ENCODE measurements around the gene CDH5. TPM values are rescaled to one million over a fixed set of nuclear protein-coding genes. Genes with fewer than 3 reads are reported as not detected.

CDH5 gene
- total and polyA plus RNA-seq, 2 of the 13 experiments (the other 11 are each of a cell fraction or from before 2014, with no cell fraction given) = 0.71 to 1.1 TPM

- H3K27me3 ChIP-seq (ENCODE audit: control insufficient read depth in 1 of 2, insufficient read depth in 2 of 2, low read length in 2 of 2) = 0 out of 5 replicates have a peak, but pooled peaks cover 0 to 3% of the 10 kb centered on the region in 2 experiments
- ChIA-PET CTCF (ENCODE audit: low intra/inter-chr PET ratio, low total read pairs) (no interaction called here), POLR2A (no interaction called here)
- no peak overlapping the region for H3K4me3 ChIP-seq (replicated peaks in 1 of 3; ENCODE audit: insufficient read depth in 1 of 3, low read depth in 2 of 3, low read length in 3 of 3)
- BruUV-seq (replicated peaks) = no TSS peak
- FAIRE-seq = no peak
- no peaks in the 10 kb centered on the region for H4K20me1 ChIP-seq (ENCODE audit: insufficient read depth, low read length)
- H3K4me2 ChIP-seq (ENCODE audit: low read depth, low read length) = no peak overlapping the region
- intact Hi-C loops (cut with micrococcal nuclease; ENCODE audit: unreplicated experiment) (no loop called here), in situ Hi-C loops (cut with HindIII; ENCODE audit: extremely low pct_ligation_motif_present, low pct_unique_long_range_greater_than_20kb) (no loop called here)
- TF ChIP-seq MAFF (IDR thresholded peaks at IDR 0.05; ENCODE audit: low read depth, low read length) (no peak), CTCF (CRISPR knock-in tag; IDR thresholded peaks at IDR 0.05) (0 out of 2 replicates have a peak, but pooled peaks have one; percentile 11)
- H3K27ac ChIP-seq (ENCODE audit: extremely low read length, insufficient read depth, low read length) = no peak overlapping the region
- no peak overlapping the region for H2AFZ ChIP-seq (ENCODE audit: low read length)
- H3K9ac ChIP-seq (ENCODE audit: insufficient read depth, low read depth, low read length) = no peak overlapping the region
- 61% methylated on average over 13 of the region's 13 CpGs for WGBS (ENCODE audit: low lambda C conversion rate)
- no peaks in the 10 kb centered on the region for H3K9me3 ChIP-seq (ENCODE audit: low read length)
- no peaks in the 10 kb centered on the region for H3K79me2 ChIP-seq (ENCODE audit: insufficient read depth, low read length)
- peaks cover 41% of the 10 kb centered on the region for H3K4me1 ChIP-seq (ENCODE audit: insufficient read depth, low read length)
- no peaks in the 10 kb centered on the region for H3K36me3 ChIP-seq (replicated peaks in 1 of 2; ENCODE audit: control insufficient read depth in 1 of 2, insufficient read depth in 2 of 2, low read length in 2 of 2)
- ATAC-seq = no peak
- no peak for DNase-seq (ENCODE audit: low spot score)
Observed at GRCh38 chr16:66382171-66382965, 15.9 kb downstream of the CDH5 start.

- peak; percentile 41 for DNase-seq (ENCODE audit: low spot score)
- no peak overlapping the region for H3K27ac ChIP-seq (ENCODE audit: extremely low read length, insufficient read depth, low read length)
- H3K9me3 ChIP-seq (ENCODE audit: low read length) = no peaks in the 10 kb centered on the region
- WGBS (ENCODE audit: low lambda C conversion rate) = 45% methylated on average over 3 of the region's 3 CpGs
- in situ Hi-C loops (cut with HindIII; ENCODE audit: extremely low pct_ligation_motif_present, low pct_unique_long_range_greater_than_20kb) (no loop called here), intact Hi-C loops (cut with micrococcal nuclease; ENCODE audit: unreplicated experiment) (no loop called here)
- FAIRE-seq = no peak
- H3K4me3 ChIP-seq (replicated peaks in 1 of 3; ENCODE audit: insufficient read depth in 1 of 3, low read depth in 2 of 3, low read length in 3 of 3) = no peak overlapping the region
- no peak for ATAC-seq
- no peak overlapping the region for H3K9ac ChIP-seq (ENCODE audit: insufficient read depth, low read depth, low read length)
- 0 out of 5 replicates have a peak, but pooled peaks cover 0 to 3% of the 10 kb centered on the region in 2 experiments for H3K27me3 ChIP-seq (ENCODE audit: control insufficient read depth in 1 of 2, insufficient read depth in 2 of 2, low read length in 2 of 2)
- H3K79me2 ChIP-seq (ENCODE audit: insufficient read depth, low read length) = no peaks in the 10 kb centered on the region
- CTCF ChIA-PET (ENCODE audit: low intra/inter-chr PET ratio, low total read pairs) = no interaction called here
- no peaks in the 10 kb centered on the region for H3K36me3 ChIP-seq (replicated peaks in 1 of 2; ENCODE audit: control insufficient read depth in 1 of 2, insufficient read depth in 2 of 2, low read length in 2 of 2)
- H2AFZ ChIP-seq (ENCODE audit: low read length) = no peak overlapping the region
- H3K4me1 ChIP-seq (ENCODE audit: insufficient read depth, low read length) = peaks cover 41% of the 10 kb centered on the region
- TF ChIP-seq RBAK (CRISPR knock-in tag; IDR thresholded peaks at IDR 0.05) (no peak), CREB1 (IDR thresholded peaks at IDR 0.05) (peak; percentile 28; the same call in 1 of the 2 replicates), CREB1 (CRISPR knock-in tag; IDR thresholded peaks at IDR 0.05) (no peak), FOSL2 (CRISPR knock-in tag; IDR thresholded peaks at IDR 0.05) (peak; percentile 39; the same call in 1 of the 2 replicates), MAFK (conservative IDR thresholded peaks at IDR 0.05 in 1 of 2, IDR thresholded peaks at IDR 0.05 in 1 of 2; ENCODE audit: low read length in 2 of 2) (peak; percentile 69 to 70; a peak in 3 of 4 replicates), MAFF (IDR thresholded peaks at IDR 0.05; ENCODE audit: low read depth, low read length) (peak; percentile 71)
- POLR2A ChIA-PET = no interaction called here
- H3K4me2 ChIP-seq (ENCODE audit: low read depth, low read length) = no peak overlapping the region
- no TSS peak for BruUV-seq (replicated peaks)
- no peaks in the 10 kb centered on the region for H4K20me1 ChIP-seq (ENCODE audit: insufficient read depth, low read length)
Observed at GRCh38 chr16:66382966-66383299, 16.4 kb downstream of the CDH5 start.

Measured in HepG2 (cell line).